NOMO-1 (cell line): ENCODE results near the gene SURF1.
"Not testable (repeated sequence)": the region's sequence is repeated elsewhere in the genome, so short reads cannot be mapped to it uniquely, and the experiment has no call there.

Experiments used
- DNase-seq, 2 experiments: peaks; one replicate each; lab custom pipeline; 2025; ENCODE audit not compliant: unreplicated experiment in 2 of 2; lab: John Stamatoyannopoulos, UW

Gene SURF1

DNA sequence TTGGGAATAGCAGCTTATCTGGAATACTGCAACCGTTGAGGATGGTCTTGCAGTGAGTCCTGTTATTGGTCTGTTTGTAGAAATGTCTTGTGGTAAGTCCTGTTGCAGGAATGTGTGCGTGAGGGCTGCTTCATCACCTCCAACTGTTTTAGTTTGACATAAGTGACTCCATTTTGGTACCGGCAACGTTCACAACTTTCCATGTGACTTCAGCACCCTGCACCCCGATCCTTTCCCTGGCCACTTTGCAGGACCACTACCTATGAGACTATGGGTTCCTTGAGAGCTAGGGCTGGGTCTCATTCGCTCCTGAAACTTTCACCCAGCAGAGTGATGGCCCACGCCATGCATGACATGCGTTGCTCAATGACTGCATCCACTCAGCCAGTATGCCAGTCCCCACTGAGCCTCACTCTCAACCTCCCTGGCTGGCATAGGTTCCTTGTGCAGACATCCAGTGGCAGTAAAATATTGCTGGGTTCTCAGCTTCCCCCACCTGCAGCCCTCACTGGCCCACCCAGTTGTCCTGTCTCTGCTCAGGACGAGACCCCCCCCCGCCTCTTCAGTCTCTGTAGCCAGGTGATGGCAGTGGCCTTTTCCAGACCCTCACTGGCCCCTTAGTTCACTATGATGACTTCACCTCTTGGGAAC, 28.3 kb downstream of the SURF1 start:
- no peak for DNase-seq

DNA sequence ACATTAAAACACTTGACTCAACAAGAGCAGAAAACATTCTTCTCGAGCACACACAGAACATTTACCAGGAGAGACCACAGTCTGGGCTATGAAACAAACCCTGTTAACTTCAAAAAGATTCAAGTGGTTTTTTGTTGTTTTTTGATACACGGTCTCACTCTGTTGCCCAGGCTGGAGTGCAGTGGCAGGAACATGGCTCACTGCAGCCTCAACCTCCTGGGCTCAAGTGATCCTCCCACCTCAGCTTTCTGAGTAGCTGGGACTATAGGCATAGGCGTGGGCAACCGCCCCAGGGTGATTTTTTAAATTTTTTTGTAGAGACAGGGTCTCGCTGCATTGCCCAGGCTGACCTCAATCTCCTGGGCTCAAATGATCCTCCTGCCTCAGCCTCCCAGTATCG, 29.3 kb downstream of the SURF1 start:
- not testable (repeated sequence) for DNase-seq

GRCh38 chr9:133323991-133324703, 32.1 kb downstream of the SURF1 start:
- DNase-seq, result no peak

DNA sequence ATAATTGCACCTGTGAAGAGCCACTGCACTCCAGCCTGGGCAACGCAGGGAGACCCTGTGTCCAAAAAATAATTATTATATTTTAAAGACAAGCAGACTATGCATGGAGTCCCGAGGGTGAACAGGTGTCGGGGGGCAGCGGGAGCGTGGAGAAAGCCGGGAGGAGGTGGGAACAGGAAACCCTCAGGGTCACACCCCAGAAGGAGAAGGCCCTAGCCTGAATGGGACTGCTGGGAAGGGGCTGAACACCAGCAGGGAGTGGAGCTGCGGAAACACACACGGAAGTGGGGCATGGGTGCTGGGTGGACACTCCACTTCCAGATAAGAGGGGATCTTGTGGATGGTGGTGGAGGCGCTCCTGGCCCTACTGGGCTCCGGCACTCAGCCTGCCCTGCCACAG, 33.1 kb downstream of the SURF1 start:
- DNase-seq, result no peak

- no peak for DNase-seq
These were observed 33.6 kb downstream of the SURF1 start for GRCh38 chr9:133322701-133323100.

DNA sequence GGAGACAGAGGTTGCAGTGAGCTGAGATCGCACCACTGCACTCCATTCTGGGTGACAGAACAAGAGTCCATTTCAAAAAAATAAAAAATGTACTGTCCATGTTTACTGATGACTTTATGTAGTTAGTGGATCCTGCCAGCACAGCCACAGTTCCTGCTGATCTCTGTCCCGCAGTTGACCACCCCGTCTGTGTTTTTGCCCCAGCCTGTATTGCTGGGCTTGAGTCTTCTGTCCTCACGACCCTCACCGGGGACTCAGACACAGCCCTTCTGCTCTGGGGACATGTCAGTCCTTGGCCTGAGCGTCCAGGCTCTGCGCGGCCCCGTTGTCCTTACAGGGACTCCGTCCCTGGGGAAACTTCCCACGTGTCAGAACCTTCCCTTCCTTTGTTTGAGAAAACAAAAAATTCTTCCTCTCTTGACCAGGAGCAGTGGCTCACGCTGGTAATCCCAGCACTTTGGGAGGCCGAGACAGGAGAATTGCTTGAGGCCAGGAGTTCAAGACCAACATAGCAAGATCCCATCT, 34.8 kb downstream of the SURF1 start:
- DNase-seq, result no peak

GRCh38 chr9:133320421-133320881, 35.8 kb downstream of the SURF1 start:
- DNase-seq, result no peak

- DNase-seq, result not testable (repeated sequence)
These were observed 38.7 kb downstream of the SURF1 start for GRCh38 chr9:133317551-133317950.

- no peak for DNase-seq
These were observed 40.3 kb downstream of the SURF1 start for GRCh38 chr9:133315997-133316396.

DNA sequence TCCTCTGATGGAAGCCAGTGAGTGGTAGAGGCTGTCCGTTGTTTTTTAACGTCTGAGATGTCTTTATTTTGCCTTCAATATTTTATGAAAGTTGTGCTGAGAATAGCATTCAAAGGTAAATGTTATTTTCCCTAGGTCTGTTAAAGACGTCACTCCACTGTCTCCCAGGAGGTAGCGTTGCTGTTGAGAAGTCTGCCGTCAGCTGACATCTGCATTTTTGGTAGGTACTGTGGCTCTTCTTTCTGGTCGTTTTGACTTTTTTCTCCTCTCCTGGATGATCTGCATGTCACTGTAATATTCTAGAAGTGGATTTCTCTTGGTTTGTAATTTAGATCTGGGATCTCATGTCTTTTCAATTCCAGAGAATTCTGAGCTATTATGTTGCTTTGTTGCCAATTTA, 46.7 kb downstream of the SURF1 start:
- DNase-seq, result no peak

DNA sequence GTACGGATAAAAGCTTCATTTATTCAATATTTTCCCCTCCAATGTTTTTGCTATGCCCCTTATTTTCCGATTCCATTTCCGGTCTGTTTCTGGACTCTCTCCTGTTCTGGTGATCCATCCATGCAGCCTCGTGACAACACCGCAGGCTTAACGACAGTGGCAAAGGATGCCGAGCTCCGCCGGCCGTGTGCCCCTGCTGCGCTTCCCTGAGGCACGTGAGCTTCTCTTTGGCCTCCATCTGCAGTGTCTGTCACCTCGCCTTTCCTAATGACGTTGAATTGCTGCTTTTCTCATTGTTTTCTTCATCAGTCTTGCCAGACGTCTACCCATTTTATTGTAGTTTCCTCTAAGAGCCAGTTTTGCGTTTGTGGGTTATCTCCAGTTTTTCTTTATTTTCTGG, 49.0 kb downstream of the SURF1 start:
- DNase-seq, result no peak

DNA sequence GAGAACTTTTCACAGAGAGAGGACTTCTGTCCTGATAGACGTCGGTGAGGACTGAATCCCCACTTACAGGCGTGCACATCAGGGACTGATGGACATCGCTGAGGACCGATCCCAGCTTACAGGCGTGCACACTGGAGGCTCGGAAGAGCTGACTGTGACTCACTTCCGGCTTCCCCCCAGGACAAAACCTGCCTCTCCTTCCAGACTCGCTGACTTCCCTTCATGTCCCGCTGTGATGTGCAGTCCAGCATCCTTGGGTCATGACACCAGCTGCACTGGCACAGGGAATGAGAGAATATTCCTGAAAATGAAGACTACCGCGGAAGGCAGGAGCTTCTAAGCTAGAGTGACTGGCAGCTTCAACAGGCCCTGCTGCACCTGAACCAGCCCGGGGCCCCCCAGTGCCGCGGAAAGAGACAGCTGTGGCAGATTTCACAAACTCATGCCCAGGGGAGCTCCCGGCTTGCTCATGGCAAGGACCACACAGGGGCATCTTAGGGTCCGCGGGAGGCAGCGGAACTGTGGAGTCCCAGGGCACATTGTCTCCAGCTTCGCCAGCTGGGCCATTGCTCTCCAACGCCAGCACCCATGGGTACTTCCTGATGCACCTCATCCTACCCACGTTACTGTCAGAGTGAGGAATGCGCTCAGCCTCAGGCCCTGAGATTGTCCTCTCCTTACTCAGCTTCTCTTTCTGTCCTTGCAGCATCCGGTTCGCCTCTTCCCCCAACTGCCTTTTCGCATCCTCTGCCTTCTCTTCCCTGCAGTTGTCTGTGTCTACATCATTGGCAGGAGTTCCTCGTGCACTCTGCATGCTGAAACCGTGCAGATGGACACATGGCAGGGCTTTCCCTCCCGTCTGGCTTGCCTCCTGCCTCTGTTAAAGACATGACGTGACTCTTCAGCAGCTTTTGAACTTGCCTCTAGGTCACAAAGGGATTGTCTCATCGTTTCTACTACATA, 49.8 kb downstream of the SURF1 start:
- DNase-seq, result no peak

DNA sequence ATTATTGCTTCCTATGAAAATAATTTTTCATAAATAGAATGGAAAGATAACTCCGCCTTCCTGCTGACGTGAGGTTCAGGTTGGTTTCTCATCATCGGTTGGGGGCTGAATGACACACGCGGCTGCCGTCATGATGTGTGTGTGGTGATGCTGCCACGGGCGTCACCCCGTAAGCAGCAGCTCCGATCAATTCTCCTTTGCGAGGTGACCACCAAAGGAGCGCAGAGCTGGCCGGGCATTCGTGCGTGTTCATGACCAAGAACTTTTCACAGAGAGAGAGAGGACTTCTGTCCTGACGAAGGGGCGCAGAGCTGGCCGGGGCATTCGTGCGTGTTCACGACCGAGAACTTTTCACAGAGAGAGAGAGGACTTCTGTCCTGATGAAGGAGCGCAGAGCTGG, 50.6 kb downstream of the SURF1 start:
- DNase-seq, result no peak

GRCh38 chr9:133304477-133305377, 51.6 kb downstream of the SURF1 start:
- no peak for DNase-seq

- DNase-seq, result no peak
These were observed 52.2 kb downstream of the SURF1 start for GRCh38 chr9:133304158-133304470.

GRCh38 chr9:133303266-133304157, 52.8 kb downstream of the SURF1 start:
- no peak for DNase-seq
